ENCODE results near the gene TMEM236. TPM values are rescaled to one million over a fixed set of nuclear protein-coding genes. Genes with fewer than 3 reads are reported as not detected.

Gene TMEM236
- total RNA-seq, 1 experiment from 2014 or later, result 0.07 TPM

DNA sequence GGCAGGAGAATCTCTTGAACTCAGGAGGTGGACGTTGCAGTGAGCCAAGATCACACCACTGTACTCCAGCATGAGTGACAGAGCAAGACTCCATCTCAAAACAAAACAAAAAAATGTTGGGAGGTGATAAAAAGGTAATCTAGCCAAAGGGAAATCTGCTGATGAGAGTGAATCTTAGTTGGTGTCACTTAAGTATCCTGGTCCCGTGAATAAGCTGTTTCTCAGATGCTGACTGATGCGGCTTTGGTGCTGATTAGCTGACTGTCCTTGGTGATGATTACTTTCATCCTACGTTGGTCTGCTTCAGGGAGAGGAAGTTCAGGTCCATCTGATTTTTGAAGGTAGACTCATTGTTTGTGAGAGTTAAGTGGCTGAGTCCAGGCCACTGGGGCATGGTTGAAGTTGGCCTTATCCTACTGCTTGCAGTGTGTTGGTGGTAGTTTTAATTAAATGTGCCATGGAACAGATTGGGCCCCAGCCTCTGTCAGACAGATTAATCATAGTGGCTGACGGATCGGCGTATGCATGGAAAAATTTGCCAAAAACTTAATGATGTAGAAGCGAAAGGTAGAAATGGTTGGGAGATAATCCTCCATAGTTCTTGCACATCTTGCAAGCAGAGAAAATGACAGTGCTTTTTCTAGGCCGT, 17.4 kb upstream of the TMEM236 start:
- intact Hi-C loops (cut with micrococcal nuclease), result no loop called here
- no peaks in the 10 kb centered on the region for H4K20me1 ChIP-seq (ENCODE audit: insufficient read depth)
- ATAC-seq (no peak), DNase-seq (ENCODE audit: low read depth, low spot score) (no peak)
- no peak overlapping the region for H3K4me2 ChIP-seq (ENCODE audit: low read length)
- H3K4me1 ChIP-seq (ENCODE audit: control insufficient read depth in 1 of 2, insufficient read depth in 2 of 2, low read length in 2 of 2), result no peaks in the 10 kb centered on the region
- no peaks in the 10 kb centered on the region for H3K9me2 ChIP-seq (ENCODE audit: insufficient read depth)
- H2AFZ ChIP-seq (ENCODE audit: low read depth, low read length, poor library complexity, severe bottlenecking), result no peak overlapping the region
- no peak overlapping the region for H3K9ac ChIP-seq (ENCODE audit: low read length)
- no peak overlapping the region for H3K27ac ChIP-seq (ENCODE audit: low read depth, low read length)
- H3K4me3 ChIP-seq (replicated peaks in 1 of 2; ENCODE audit: low read depth in 1 of 2, low read length in 2 of 2), result no peak overlapping the region
- no peaks in the 10 kb centered on the region for H3K36me3 ChIP-seq (ENCODE audit: control insufficient read depth in 1 of 2, insufficient read depth in 2 of 2, low read length in 2 of 2)
- no peak for TF ChIP-seq TCF7L2 (IDR thresholded peaks at IDR 0.05; ENCODE audit: borderline replicate concordance, extremely low read depth, insufficient read depth, insufficient read length)
- no peak for TF ChIP-seq ELF1 (IDR thresholded peaks at IDR 0.05; ENCODE audit: borderline replicate concordance, low read depth)
- TF ChIP-seq POLR2AphosphoS5 (IDR thresholded peaks at IDR 0.05; ENCODE audit: low read depth, low read length), result no peak
- TF ChIP-seq CBX3 (IDR thresholded peaks at IDR 0.05; ENCODE audit: low read depth), result no peak
- TF ChIP-seq, protein P1, sequence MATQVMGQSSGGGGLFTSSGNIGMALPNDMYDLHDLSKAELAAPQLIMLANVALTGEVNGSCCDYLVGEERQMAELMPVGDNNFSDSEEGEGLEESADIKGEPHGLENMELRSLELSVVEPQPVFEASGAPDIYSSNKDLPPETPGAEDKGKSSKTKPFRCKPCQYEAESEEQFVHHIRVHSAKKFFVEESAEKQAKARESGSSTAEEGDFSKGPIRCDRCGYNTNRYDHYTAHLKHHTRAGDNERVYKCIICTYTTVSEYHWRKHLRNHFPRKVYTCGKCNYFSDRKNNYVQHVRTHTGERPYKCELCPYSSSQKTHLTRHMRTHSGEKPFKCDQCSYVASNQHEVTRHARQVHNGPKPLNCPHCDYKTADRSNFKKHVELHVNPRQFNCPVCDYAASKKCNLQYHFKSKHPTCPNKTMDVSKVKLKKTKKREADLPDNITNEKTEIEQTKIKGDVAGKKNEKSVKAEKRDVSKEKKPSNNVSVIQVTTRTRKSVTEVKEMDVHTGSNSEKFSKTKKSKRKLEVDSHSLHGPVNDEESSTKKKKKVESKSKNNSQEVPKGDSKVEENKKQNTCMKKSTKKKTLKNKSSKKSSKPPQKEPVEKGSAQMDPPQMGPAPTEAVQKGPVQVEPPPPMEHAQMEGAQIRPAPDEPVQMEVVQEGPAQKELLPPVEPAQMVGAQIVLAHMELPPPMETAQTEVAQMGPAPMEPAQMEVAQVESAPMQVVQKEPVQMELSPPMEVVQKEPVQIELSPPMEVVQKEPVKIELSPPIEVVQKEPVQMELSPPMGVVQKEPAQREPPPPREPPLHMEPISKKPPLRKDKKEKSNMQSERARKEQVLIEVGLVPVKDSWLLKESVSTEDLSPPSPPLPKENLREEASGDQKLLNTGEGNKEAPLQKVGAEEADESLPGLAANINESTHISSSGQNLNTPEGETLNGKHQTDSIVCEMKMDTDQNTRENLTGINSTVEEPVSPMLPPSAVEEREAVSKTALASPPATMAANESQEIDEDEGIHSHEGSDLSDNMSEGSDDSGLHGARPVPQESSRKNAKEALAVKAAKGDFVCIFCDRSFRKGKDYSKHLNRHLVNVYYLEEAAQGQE (IDR thresholded peaks at IDR 0.05; ENCODE audit: low read depth), result no peak
- TF ChIP-seq CEBPB (IDR thresholded peaks at IDR 0.05; ENCODE audit: low read depth), result no peak
- no TSS peak for BruUV-seq (replicated peaks)
- no peaks in the 10 kb centered on the region for H3K9me3 ChIP-seq (ENCODE audit: control insufficient read depth in 1 of 2, insufficient read depth in 1 of 2, low read depth in 1 of 2, low read length in 2 of 2)
- no peaks in the 10 kb centered on the region for H3K27me3 ChIP-seq (ENCODE audit: insufficient read depth, low read length)
- ChIA-PET CTCF (interaction anchor here (1.1 kb wide), 1 partner anchor 117 kb away, joined by 3 read pairs; the partner anchor contains the start of gene HACD1), POLR2A (no interaction called here), RAD21 (ENCODE audit: low non-redundant PET in 1 of 2, low total read pairs in 2 of 2, uncharacterized antibody in 2 of 2, unreplicated experiment in 2 of 2) (no interaction called here)
- H3K79me2 ChIP-seq (ENCODE audit: insufficient read depth, low read length), result no peaks in the 10 kb centered on the region

All from HCT116 (cell line).